GM23338 (cell line): Measurements from ENCODE around the gene ACVRL1. TPM values are rescaled to one million over a fixed set of nuclear protein-coding genes. Genes with fewer than 3 reads are reported as not detected.

Experiments used
- ATAC-seq: fragments of 200-7000 bp; cut with Tn5 transposase; 3 replicates; pipeline ENCODE4 v1.9.1; 2020
- DNase-seq: peaks from one replicate; pipeline ENCODE4 v3.0.0-alpha.2; 2015; ENCODE audit warnings: low spot score
- H2AFZ ChIP-seq: fragments of 200-600 bp; sonication (generic); 2 replicates; pipeline ENCODE4 v1.8.0; 2016; ENCODE audit warnings: antibody characterized with exemption, mild to moderate bottlenecking, moderate library complexity
- H3F3A ChIP-seq: fragments of 200-600 bp; sonication (generic); replicated peaks from 2 replicates; pipeline ENCODE4 v1.8.0; 2017; ENCODE audit warnings: antibody characterized with exemption, mixed run types, low read depth
- H3K27ac ChIP-seq: fragments of 200-600 bp; sonication (generic); 2 replicates; pipeline ENCODE4 v1.6.1; 2016; ENCODE audit warnings: low read depth
- H3K27me3 ChIP-seq: fragments of 200-600 bp; sonication (generic); 2 replicates; pipeline ENCODE4 v1.8.0; 2016; ENCODE audit warnings: mild to moderate bottlenecking, mixed run types, moderate library complexity; ENCODE audit not compliant: insufficient read depth
- H3K36me3 ChIP-seq: fragments of 200-600 bp; sonication (generic); 2 replicates; pipeline ENCODE4 v1.8.0; 2016; ENCODE audit warnings: mild to moderate bottlenecking; ENCODE audit not compliant: insufficient read depth
- H3K4me1 ChIP-seq: fragments of 200-600 bp; sonication (generic); 2 replicates; pipeline ENCODE4 v1.8.0; 2016; ENCODE audit warnings: mild to moderate bottlenecking, moderate library complexity; ENCODE audit not compliant: insufficient read depth
- H3K4me2 ChIP-seq: fragments of 200-600 bp; sonication (generic); 2 replicates; pipeline ENCODE4 v1.7.1; 2017; ENCODE audit warnings: mixed run types
- H3K4me3 ChIP-seq: fragments of 200-600 bp; sonication (generic); 2 replicates; pipeline ENCODE4 v1.6.1; 2016; ENCODE audit warnings: mixed run types
- H3K79me2 ChIP-seq: fragments of 200-600 bp; sonication (generic); replicated peaks from 2 replicates; pipeline ENCODE4 v1.8.0; 2017; ENCODE audit warnings: mild to moderate bottlenecking; ENCODE audit not compliant: insufficient read depth
- H3K9me2 ChIP-seq: fragments of 200-600 bp; sonication (generic); 2 replicates; pipeline ENCODE4 v1.8.0; 2017; ENCODE audit not compliant: insufficient read depth
- H4K20me1 ChIP-seq: fragments of 200-600 bp; sonication (generic); replicated peaks from 2 replicates; pipeline ENCODE4 v1.8.0; 2017; ENCODE audit warnings: mild to moderate bottlenecking; ENCODE audit not compliant: insufficient read depth
- H3K27ac Mint-ChIP-seq: 2 replicates; pipeline ENCODE4 v1.8.0; 2020; ENCODE audit warnings: inconsistent platforms, mild to moderate bottlenecking, moderate library complexity, mixed read lengths
- H3K27me3 Mint-ChIP-seq: 3 replicates; pipeline ENCODE4 v1.8.0; 2022; ENCODE audit warnings: low read depth, mild to moderate bottlenecking, moderate library complexity, mixed read lengths, inconsistent platforms; ENCODE audit not compliant: insufficient read depth, poor library complexity
- H3K36me3 Mint-ChIP-seq: 3 replicates; pipeline ENCODE4 v1.8.0; 2021; ENCODE audit warnings: low read depth, mild to moderate bottlenecking, inconsistent platforms, moderate library complexity, mixed read lengths
- H3K4me1 Mint-ChIP-seq: 3 replicates; pipeline ENCODE4 v1.8.0; 2020; ENCODE audit warnings: mild to moderate bottlenecking, inconsistent platforms, mixed read lengths
- H3K4me3 Mint-ChIP-seq: 3 replicates; pipeline ENCODE4 v1.8.0; 2021; ENCODE audit warnings: moderate library complexity, mild to moderate bottlenecking, inconsistent platforms, mixed read lengths
- H3K9me3 Mint-ChIP-seq: 3 replicates; pipeline ENCODE4 v1.8.0; 2020; ENCODE audit warnings: moderate library complexity, mild to moderate bottlenecking, inconsistent platforms, mixed read lengths
- CREB1 ChIP-seq: fragments of 250-450 bp; sonication (Bioruptor Pico); IDR thresholded peaks from 2 replicates; pipeline ENCODE4 v1.5.0; 2020; ENCODE audit warnings: low read depth, mild to moderate bottlenecking, moderate library complexity
- EZH2 ChIP-seq: fragments of 200-600 bp; sonication (generic); IDR thresholded peaks from one replicate; pipeline ENCODE4 v1.8.0; 2017; ENCODE audit warnings: antibody characterized with exemption, mild to moderate bottlenecking, low read depth; ENCODE audit not compliant: unreplicated experiment
- NANOG ChIP-seq: IDR thresholded peaks from 2 replicates; pipeline ENCODE4 v1.6.1; 2016; ENCODE audit warnings: antibody characterized with exemption, borderline replicate concordance
- ZNF114 ChIP-seq: fragments of 250-450 bp; sonication (Bioruptor Pico); IDR thresholded peaks from 2 replicates; pipeline ENCODE4 v1.5.0; 2020; ENCODE audit warnings: mild to moderate bottlenecking, moderate library complexity
- ZNF331 ChIP-seq: fragments of 250-450 bp; sonication (Bioruptor Pico); IDR thresholded peaks from 2 replicates; pipeline ENCODE4 v1.5.0; 2020; ENCODE audit warnings: low read depth, mild to moderate bottlenecking, moderate library complexity
- ZNF462 ChIP-seq: fragments of 250-450 bp; sonication (Bioruptor Pico); IDR thresholded peaks from 2 replicates; pipeline ENCODE4 v1.5.0; 2020; ENCODE audit warnings: mild to moderate bottlenecking, moderate library complexity
- polyA plus RNA-seq: library from polyadenylated mRNA; unstranded; fragments of >200 nt; fragmentation: Nextera tagmentation; extraction: Ambion mirVana; gene quantifications from 2 replicates; pipeline ENCODE4 v1.2.1, GENCODE V29; 2016
- total RNA-seq: library from RNA; depleted of rRNA; stranded (reverse); fragments of >200 nt; shearing (Covaris generic); gene quantifications from 2 replicates; pipeline ENCODE4 v1.2.3, GENCODE V29; 2014

Gene ACVRL1
- total and polyA plus RNA-seq, 2 experiments from 2014 or later: 0.28 TPM; not detected in 1

- TF ChIP-seq ZNF462 (CRISPR knock-in tag) (no peak), EZH2 (no peak)
Measured at GRCh38 chr12:51963477-51963876, 56.2 kb downstream of the ACVRL1 start (continued).

GRCh38 chr12:51969643-51970042, 62.3 kb downstream of the ACVRL1 start:
- Histone ChIP-seq H3K27ac (no peak overlapping the region), H3K4me1 (peaks cover 9% of the 10 kb centered on the region), H3F3A (no peaks in the 10 kb centered on the region), H3K4me3 (no peak overlapping the region), H2AFZ (no peak overlapping the region), H3K27me3 (no peaks in the 10 kb centered on the region), H3K36me3 (no peaks in the 10 kb centered on the region), H3K79me2 (peaks cover 15% of the 10 kb centered on the region; the same call in 1 of the 2 replicates), H3K4me2 (no peak overlapping the region), H4K20me1 (peaks cover 27% of the 10 kb centered on the region; the same call in 1 of the 2 replicates), H3K9me2 (no peaks in the 10 kb centered on the region)
- Mint-ChIP-seq H3K36me3 (peaks cover 10% of the 10 kb centered on the region), H3K4me3 (no peak overlapping the region), H3K27ac (no peak overlapping the region), H3K9me3 (no peaks in the 10 kb centered on the region), H3K4me1 (peaks cover 42% of the 10 kb centered on the region), H3K27me3 (no peaks in the 10 kb centered on the region)
- DNase-seq: no peak
- TF ChIP-seq NANOG: no peak
- no peak for TF ChIP-seq ZNF114 (CRISPR knock-in tag)
- TF ChIP-seq ZNF331 (CRISPR knock-in tag): no peak
- no peak for TF ChIP-seq CREB1 (CRISPR knock-in tag)
- no peak for ATAC-seq
